Measurements from ENCODE around the gene FAM227A.

FAM227A gene

DNA sequence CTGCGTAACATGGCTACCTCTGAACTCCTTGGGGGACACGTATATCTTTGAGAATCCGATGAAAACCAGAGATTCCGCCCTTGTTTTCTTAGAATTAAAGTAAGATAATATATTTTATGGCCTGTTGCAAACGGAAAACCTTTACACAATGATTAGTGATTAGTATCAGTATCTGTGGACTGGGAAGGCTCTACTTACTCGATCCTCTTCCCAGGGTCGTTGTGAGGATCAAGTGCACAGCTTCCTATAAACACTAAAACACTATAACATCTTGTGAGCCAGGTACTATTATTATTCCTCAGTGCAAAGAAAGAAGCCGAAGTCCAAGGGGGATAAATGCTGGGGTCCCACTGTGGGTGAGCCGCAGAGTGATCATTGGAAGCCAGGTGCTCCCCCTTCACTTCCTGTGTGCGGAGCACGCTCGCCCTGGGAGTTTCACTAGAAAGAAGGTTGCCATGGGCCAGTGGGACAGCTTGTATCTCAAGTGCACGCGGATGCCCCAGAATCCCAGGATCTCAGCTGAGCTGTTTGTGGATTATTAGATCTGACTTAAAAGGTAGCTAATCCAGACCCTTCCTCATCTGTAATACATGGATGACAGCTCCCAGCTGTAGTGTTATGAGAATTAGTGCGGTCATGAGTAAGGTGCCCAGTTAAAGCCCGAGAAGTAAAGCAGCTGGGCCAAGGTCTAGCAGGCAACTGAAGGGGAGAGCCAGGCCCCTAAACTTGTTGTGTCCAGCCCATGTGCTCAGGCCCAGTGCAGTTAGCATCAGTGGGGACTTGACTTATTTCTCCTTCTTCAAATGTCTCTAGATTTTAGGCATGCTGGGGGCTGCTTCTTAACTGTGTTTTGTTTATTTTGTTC, 1.1 kb upstream of the FAM227A start:
- Histone ChIP-seq H3K27me3 (ENCODE audit: insufficient read depth, low read length, poor library complexity, severe bottlenecking) (no peaks in the 10 kb centered on the region), H3K36me3 (ENCODE audit: insufficient read depth, low read length) (no peaks in the 10 kb centered on the region), H3K79me2 (ENCODE audit: insufficient read depth, low read length) (peaks cover 6% of the 10 kb centered on the region; the same call in 1 of the 2 replicates), H4K20me1 (ENCODE audit: insufficient read depth, low read length, poor library complexity, severe bottlenecking) (peaks cover 6% of the 10 kb centered on the region), H3K9me3 (ENCODE audit: insufficient read depth, low read depth, low read length) (no peaks in the 10 kb centered on the region), H3K4me3 (ENCODE audit: low read length, poor library complexity, severe bottlenecking) (peak overlapping the region; percentile 89), H2AFZ (ENCODE audit: low read length) (peak overlapping the region; percentile 97), H3F3A (ENCODE audit: low read depth) (no peaks in the 10 kb centered on the region), H3K4me2 (ENCODE audit: low read depth, low read length, poor library complexity, severe bottlenecking) (peak overlapping the region; percentile 96), H3K9me2 (replicated peaks; ENCODE audit: low read depth, low read length) (no peaks in the 10 kb centered on the region), H3K4me1 (ENCODE audit: insufficient read depth, low read length, poor library complexity, severe bottlenecking) (peaks cover 13% of the 10 kb centered on the region), H3K9ac (ENCODE audit: low read depth, low read length, poor library complexity, severe bottlenecking) (peak overlapping the region; percentile 76)
- TF ChIP-seq, protein P1, sequence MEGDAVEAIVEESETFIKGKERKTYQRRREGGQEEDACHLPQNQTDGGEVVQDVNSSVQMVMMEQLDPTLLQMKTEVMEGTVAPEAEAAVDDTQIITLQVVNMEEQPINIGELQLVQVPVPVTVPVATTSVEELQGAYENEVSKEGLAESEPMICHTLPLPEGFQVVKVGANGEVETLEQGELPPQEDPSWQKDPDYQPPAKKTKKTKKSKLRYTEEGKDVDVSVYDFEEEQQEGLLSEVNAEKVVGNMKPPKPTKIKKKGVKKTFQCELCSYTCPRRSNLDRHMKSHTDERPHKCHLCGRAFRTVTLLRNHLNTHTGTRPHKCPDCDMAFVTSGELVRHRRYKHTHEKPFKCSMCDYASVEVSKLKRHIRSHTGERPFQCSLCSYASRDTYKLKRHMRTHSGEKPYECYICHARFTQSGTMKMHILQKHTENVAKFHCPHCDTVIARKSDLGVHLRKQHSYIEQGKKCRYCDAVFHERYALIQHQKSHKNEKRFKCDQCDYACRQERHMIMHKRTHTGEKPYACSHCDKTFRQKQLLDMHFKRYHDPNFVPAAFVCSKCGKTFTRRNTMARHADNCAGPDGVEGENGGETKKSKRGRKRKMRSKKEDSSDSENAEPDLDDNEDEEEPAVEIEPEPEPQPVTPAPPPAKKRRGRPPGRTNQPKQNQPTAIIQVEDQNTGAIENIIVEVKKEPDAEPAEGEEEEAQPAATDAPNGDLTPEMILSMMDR (conservative IDR thresholded peaks at IDR 0.05; ENCODE audit: low read length), result no peak
- TF ChIP-seq EZH2phosphoT487 (IDR thresholded peaks at IDR 0.05; ENCODE audit: borderline replicate concordance), result no peak

DNA sequence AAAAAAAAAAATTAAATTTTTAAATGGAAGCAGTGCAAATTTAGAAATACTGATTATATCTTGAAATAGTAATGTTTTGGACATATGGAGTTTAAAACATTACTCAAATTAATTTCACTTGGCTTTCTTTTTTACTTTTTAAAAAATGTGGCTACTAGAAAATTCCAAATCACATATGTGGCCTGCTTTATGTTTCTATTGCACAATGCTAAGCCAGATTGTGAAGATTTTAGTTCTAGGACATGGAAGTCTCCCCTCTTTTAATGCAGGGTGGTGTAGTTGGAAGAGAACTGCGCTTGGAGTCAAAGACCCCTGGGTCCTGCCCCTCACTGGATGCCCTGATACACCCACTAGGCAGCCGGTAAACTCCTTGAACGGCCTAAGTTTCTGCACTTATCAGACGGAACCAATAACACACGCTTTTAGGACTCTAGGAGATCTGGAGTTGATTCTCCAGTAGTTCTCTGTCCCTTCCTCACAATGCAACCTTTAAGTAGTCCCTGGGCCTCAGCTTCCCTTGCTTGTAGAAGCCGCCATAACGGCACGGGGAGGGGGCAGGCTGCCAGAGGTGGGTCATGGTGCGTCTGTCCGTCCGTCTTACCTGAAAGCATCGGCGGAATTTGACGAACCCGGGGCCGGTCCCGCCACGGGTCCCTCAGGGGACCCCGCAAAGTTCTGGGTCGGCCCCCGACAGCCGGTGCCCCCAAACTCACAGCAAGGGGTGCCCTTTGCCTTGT, 505 bp downstream of the FAM227A start:
- Histone ChIP-seq H3K36me3 (ENCODE audit: insufficient read depth, low read length) (no peaks in the 10 kb centered on the region), H3K9me3 (ENCODE audit: insufficient read depth, low read depth, low read length) (no peaks in the 10 kb centered on the region), H3K79me2 (ENCODE audit: insufficient read depth, low read length) (peaks cover 6% of the 10 kb centered on the region; the same call in 1 of the 2 replicates), H2AFZ (ENCODE audit: low read length) (peak overlapping the region; percentile 97), H3K27me3 (ENCODE audit: insufficient read depth, low read length, poor library complexity, severe bottlenecking) (no peaks in the 10 kb centered on the region), H3K4me1 (ENCODE audit: insufficient read depth, low read length, poor library complexity, severe bottlenecking) (peaks cover 13% of the 10 kb centered on the region), H4K20me1 (ENCODE audit: insufficient read depth, low read length, poor library complexity, severe bottlenecking) (peaks cover 6% of the 10 kb centered on the region), H3K9me2 (replicated peaks; ENCODE audit: low read depth, low read length) (no peaks in the 10 kb centered on the region), H3K4me2 (ENCODE audit: low read depth, low read length, poor library complexity, severe bottlenecking) (peak overlapping the region; percentile 96), H3K4me3 (ENCODE audit: low read length, poor library complexity, severe bottlenecking) (peak overlapping the region; percentile 89), H3K9ac (ENCODE audit: low read depth, low read length, poor library complexity, severe bottlenecking) (peak overlapping the region; percentile 76), H3F3A (ENCODE audit: low read depth) (no peaks in the 10 kb centered on the region)
- TF ChIP-seq, protein P1 (conservative IDR thresholded peaks at IDR 0.05; ENCODE audit: low read length), result no peak
- no peak for TF ChIP-seq EZH2phosphoT487 (IDR thresholded peaks at IDR 0.05; ENCODE audit: borderline replicate concordance)

DNA sequence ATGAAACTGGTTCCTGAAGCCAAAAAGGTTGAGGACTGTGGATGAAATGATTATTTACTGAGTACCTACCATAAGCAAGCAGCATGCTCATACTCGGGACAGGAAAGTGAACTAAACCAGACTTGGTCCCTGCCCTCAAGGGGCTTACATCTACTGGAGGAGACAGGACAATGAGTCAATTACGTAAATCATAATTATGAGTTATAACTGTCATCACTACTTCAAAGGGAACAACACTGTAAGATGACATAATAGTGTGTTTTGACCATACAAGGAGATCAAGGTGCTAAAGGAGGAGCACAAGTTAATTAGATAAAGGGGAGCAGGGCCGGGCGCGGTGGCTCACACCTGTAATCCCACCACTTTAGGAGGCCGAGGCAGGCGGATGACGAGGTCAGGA, 2.5 kb downstream of the FAM227A start:
- peaks cover 6% of the 10 kb centered on the region for H4K20me1 ChIP-seq (ENCODE audit: insufficient read depth, low read length, poor library complexity, severe bottlenecking)
- no peak for TF ChIP-seq EZH2phosphoT487 (IDR thresholded peaks at IDR 0.05; ENCODE audit: borderline replicate concordance)
- TF ChIP-seq, protein P1 (conservative IDR thresholded peaks at IDR 0.05; ENCODE audit: low read length), result no peak
- peaks cover 13% of the 10 kb centered on the region for H3K4me1 ChIP-seq (ENCODE audit: insufficient read depth, low read length, poor library complexity, severe bottlenecking)
- no peak overlapping the region for H2AFZ ChIP-seq (ENCODE audit: low read length)
- H3K36me3 ChIP-seq (ENCODE audit: insufficient read depth, low read length), result no peaks in the 10 kb centered on the region
- H3K4me3 ChIP-seq (ENCODE audit: low read length, poor library complexity, severe bottlenecking), result no peak overlapping the region
- H3F3A ChIP-seq (ENCODE audit: low read depth), result no peaks in the 10 kb centered on the region
- no peaks in the 10 kb centered on the region for H3K27me3 ChIP-seq (ENCODE audit: insufficient read depth, low read length, poor library complexity, severe bottlenecking)
- peaks cover 6% of the 10 kb centered on the region; the same call in 1 of the 2 replicates for H3K79me2 ChIP-seq (ENCODE audit: insufficient read depth, low read length)
- H3K4me2 ChIP-seq (ENCODE audit: low read depth, low read length, poor library complexity, severe bottlenecking), result no peak overlapping the region
- no peak overlapping the region for H3K9ac ChIP-seq (ENCODE audit: low read depth, low read length, poor library complexity, severe bottlenecking)
- H3K9me3 ChIP-seq (ENCODE audit: insufficient read depth, low read depth, low read length), result no peaks in the 10 kb centered on the region
- no peaks in the 10 kb centered on the region for H3K9me2 ChIP-seq (replicated peaks; ENCODE audit: low read depth, low read length)

All from Loucy (cell line).